Astrocyte of the spinal cord (primary cell): ENCODE data around the gene XYLB.

ENCODE experiments used
- DNase-seq: peaks from one replicate; pipeline ENCODE4 v3.0.0; 2011; ENCODE audit warnings: low read depth, low spot score
- H3K4me3 ChIP-seq: 2 replicates; pipeline ENCODE4 v1.5.1; 2011; ENCODE audit warnings: low read depth, mild to moderate bottlenecking, low read length, moderate library complexity
- in situ Hi-C: cut with HindIII; loops from 2 replicates; pipeline ENCODE4 v1.10.0; 2017; ENCODE audit warnings: low sequenced_read_pairs
- TF ChIP-seq, protein P1 (sequence below): IDR thresholded peaks from 2 replicates; pipeline ENCODE4 v1.5.1; 2012; ENCODE audit warnings: low read depth, mild to moderate bottlenecking, low read length, inconsistent platforms

Gene XYLB

GRCh38 chr3:38323060-38323459, 23.5 kb upstream of the XYLB start:
- in situ Hi-C loops: no loop called here
- DNase-seq: no peak
- TF ChIP-seq, protein P1, sequence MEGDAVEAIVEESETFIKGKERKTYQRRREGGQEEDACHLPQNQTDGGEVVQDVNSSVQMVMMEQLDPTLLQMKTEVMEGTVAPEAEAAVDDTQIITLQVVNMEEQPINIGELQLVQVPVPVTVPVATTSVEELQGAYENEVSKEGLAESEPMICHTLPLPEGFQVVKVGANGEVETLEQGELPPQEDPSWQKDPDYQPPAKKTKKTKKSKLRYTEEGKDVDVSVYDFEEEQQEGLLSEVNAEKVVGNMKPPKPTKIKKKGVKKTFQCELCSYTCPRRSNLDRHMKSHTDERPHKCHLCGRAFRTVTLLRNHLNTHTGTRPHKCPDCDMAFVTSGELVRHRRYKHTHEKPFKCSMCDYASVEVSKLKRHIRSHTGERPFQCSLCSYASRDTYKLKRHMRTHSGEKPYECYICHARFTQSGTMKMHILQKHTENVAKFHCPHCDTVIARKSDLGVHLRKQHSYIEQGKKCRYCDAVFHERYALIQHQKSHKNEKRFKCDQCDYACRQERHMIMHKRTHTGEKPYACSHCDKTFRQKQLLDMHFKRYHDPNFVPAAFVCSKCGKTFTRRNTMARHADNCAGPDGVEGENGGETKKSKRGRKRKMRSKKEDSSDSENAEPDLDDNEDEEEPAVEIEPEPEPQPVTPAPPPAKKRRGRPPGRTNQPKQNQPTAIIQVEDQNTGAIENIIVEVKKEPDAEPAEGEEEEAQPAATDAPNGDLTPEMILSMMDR: no peak

GRCh38 chr3:38325256-38325655, 21.3 kb upstream of the XYLB start:
- in situ Hi-C loops: no loop called here
- TF ChIP-seq, protein P1: no peak
- no peak overlapping the region for H3K4me3 ChIP-seq
- no peak for DNase-seq

More at GRCh38 chr3:38323060-38323459, 23.5 kb upstream of the XYLB start:
- no peak overlapping the region for H3K4me3 ChIP-seq

- in situ Hi-C loops: no loop called here
- TF ChIP-seq, protein P1: no peak
- peak; percentile 56 for DNase-seq
- H3K4me3 ChIP-seq: no peak overlapping the region
These were observed 19.1 kb upstream of the XYLB start for GRCh38 chr3:38327335-38328009.

DNA sequence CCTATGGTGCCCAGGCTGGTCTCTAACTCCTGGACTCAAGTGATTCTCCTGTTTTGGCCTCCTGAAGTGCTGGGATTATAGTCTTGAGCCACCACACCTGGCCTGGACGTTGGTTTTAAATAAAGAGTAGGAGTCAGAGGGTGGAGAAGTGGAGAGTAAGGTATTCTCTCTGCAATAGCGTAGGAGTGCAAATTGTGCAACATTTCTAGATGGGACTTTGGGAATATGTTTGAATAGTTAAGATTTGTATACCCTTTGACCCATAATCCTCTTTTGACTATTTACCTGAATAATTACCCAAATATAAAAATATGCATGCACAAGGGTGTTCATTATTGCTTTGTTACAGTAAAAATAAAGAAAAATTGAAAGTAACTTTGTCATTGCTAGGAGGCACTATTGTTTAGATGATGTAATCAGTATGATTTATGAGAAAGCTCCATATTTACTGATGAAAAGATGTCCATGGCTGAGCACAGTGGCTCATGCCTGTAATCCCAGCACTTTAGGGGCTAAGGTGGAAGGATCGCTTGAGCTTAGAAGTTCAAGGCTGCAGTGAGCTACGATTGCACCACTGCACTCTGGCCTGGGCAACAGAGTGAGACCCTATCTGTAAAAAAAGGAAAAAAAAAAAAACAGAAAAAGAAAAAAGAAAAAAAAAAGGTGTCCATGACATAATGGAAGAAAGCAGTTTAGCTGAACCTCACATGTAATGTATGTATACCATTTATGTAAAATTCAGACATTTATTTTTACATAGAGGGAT, 15.1 kb upstream of the XYLB start:
- H3K4me3 ChIP-seq: no peak overlapping the region
- in situ Hi-C loops: no loop called here
- DNase-seq: no peak
- TF ChIP-seq, protein P1: no peak

DNA sequence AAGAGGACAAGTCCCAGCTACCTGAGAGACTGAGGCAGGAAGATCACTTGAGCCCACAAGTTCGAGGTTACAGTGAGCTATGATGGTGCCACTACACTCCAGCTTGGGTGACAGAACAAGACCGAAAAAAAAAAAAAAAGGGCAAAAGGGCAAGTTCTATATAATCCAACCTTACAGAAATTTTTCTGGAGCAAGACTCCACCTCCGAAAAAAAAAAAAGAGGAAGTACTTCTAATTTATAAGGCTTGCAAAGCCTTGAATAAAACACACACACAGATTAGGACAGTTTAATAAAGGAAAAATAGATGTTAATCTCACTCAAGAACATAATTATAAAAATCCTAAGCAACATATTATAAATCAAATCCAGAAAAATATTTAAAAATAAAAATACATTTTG, 14.4 kb upstream of the XYLB start:
- in situ Hi-C loops: no loop called here
- TF ChIP-seq, protein P1: no peak

GRCh38 chr3:38334142-38335055, 12.2 kb upstream of the XYLB start:
- TF ChIP-seq, protein P1: no peak
- H3K4me3 ChIP-seq: no peak overlapping the region
- peak; percentile 83 for DNase-seq
- in situ Hi-C loops: no loop called here

More for the DNA sequence above, 14.4 kb upstream of the XYLB start:
- DNase-seq: no peak
- no peak overlapping the region for H3K4me3 ChIP-seq
